Stimulated activated CD8-positive, alpha-beta memory T cell treated with anti-CD3 and anti-CD28 coated beads, Interleukin-7, amount 100 ng/mL, for 24 hours (primary cell): Measurements from ENCODE around the gene RBM15.

ENCODE experiments used
- DNase-seq: peaks from one replicate; pipeline ENCODE4 v3.0.0-alpha.2; 2020; ENCODE audit warnings: low read depth

Gene RBM15

DNA sequence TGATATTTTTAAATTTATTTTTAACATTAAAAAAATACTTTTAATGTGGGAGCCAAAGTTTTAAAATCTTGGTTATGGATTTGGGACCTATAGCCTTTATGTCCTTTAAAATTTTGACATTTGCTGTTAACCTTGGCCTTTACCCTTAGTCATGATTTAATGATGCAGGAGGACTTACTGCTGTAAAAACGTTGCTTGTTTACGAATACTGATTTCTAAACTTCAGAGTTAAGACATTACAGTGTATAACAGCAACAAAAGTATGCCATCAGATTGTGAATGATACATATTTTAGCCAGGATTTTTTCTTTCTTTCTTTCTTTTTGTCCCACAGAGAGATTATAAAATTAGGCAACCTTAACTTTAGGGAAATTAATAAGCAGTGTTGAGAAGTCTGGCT, 8.9 kb downstream of the RBM15 start:
- DNase-seq: no peak

DNA sequence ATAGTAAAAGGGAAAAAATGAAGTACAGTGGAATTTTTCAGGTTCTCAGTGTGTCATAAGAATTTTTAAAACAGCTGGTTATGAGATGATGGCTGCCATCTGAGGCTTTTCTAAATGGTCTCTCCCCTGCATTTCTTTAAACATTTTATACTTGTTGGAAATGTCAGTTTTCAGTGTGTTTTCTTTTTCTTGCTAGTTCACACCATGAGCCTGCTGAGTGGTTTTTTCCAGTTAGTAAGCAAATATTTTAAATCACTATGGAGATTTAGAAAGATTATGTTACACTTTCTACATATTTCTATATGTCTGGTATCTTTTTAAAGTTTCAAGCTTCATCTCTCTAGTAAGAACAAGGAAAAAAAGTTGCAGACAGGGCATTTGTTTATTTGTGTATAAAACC, 9.6 kb downstream of the RBM15 start:
- no peak for DNase-seq

DNA sequence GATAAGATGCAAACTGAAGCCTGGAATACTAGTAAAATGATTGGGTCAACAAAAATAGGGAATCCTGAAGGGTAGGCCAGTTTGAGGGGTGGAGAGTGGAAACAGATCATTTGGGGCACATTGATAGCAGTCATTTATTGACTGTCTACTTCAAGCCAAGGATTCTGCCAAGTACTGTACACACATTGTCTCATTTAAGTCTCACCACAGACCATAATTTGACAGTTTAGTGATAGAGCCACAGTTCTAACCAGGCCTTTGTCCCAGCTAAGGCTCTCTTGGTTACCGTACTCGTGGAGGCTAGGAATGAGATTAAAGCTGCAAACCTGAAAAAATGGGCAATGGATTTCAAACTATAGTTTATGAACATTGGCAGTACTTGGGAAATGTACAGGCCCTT, 11.2 kb downstream of the RBM15 start:
- no peak for DNase-seq

DNA sequence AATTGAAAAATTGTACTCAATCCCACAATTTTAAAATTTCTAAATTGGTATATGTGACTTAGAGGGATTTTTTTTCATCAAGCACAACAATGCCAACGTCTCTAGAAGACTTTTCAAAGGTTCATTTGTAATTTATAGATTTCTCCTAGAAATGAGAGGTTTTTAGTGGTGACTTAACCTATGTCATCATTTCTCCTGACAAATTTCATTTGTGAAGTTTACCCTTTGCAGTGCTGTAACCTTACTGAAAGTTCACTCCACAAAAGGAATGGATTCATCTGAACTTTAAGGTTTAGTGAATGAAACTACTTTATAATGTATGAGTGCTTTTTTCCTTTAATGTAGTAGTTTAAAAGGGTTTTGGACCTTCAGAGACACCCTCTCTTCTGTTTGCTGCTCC, 16.1 kb downstream of the RBM15 start:
- no peak for DNase-seq

DNA sequence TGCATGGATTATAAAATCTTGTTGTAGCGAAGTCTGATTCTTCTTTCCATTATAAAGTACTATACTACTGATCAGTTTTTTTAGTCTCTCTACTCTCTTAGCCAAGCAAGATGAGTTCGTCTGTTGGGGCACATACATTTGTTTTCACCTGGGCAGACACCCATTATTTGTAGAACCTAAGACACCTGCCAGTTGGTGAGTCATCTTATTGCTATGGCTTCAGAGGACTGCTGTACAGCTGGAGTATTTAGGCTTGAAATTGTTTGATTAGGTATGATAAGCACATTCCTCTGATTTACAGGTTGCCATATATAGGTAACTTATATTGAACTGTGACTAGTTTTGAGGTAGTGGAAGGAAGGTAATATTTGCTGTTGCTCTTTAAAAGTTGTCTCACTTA, 17.2 kb downstream of the RBM15 start:
- DNase-seq: no peak

DNA sequence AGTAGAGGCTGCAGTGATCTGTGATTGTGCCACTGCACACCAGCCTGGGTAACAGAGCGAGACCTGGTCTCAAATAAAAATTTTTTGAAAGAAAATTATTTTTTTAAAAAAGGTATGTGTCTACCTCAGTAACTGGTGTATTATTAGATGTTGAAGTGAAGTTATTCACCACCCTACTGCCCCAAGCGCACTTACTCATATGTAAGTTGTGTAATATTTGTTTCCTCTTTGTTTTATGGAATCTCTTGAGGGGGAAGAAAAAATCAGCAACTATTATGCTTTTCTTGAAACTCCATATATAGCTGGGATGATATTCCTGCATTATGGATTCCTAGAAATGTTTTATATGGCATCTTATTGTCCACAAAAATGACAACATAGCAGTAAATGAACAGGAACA, 21.3 kb downstream of the RBM15 start:
- DNase-seq: no peak

GRCh38 chr1:110361856-110362255, 22.7 kb downstream of the RBM15 start:
- DNase-seq: no peak

DNA sequence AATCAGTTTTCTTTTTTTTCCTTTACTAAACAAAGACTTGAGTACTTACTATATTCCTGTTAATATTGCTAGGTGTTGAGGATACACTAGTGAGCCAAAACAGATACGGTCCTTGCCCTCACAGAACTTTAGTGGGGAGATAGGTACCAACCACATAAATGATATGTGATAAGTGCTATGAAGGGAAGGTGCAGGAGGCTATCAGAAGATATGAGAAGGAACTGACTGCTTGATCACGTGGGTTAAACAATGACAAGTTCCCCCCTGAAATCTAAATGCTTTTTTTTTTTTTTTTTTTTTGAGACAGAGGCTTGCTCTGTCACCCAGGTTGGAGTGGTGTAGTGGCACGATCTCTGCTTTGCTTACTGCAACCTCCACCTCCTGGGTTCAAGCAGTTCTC, 25.0 kb downstream of the RBM15 start:
- DNase-seq: no peak

DNA sequence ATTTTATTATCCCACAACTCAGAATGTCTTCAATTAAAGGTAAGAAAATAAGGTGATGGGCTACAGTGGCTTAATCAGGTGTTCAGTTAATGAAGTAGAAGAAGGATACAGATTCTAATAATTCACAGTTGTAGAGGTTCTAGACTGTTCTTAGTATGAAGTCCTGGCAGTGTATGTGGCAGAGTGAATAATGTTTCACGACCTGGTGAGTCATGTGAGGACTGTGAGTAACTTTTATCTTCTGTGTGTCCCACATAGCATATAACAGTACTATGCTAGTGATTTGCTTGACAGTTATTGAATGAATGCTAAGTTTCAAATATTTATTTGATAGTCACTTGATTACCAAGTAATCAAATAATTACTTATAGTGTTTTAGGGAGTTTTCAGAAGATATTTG, 31.6 kb downstream of the RBM15 start:
- DNase-seq: no peak

- DNase-seq: no peak
Measured at GRCh38 chr1:110375490-110375889, 36.3 kb downstream of the RBM15 start.

GRCh38 chr1:110380672-110381283, 41.6 kb downstream of the RBM15 start:
- DNase-seq: no peak

GRCh38 chr1:110383251-110383990, 44.2 kb downstream of the RBM15 start:
- no peak for DNase-seq

DNA sequence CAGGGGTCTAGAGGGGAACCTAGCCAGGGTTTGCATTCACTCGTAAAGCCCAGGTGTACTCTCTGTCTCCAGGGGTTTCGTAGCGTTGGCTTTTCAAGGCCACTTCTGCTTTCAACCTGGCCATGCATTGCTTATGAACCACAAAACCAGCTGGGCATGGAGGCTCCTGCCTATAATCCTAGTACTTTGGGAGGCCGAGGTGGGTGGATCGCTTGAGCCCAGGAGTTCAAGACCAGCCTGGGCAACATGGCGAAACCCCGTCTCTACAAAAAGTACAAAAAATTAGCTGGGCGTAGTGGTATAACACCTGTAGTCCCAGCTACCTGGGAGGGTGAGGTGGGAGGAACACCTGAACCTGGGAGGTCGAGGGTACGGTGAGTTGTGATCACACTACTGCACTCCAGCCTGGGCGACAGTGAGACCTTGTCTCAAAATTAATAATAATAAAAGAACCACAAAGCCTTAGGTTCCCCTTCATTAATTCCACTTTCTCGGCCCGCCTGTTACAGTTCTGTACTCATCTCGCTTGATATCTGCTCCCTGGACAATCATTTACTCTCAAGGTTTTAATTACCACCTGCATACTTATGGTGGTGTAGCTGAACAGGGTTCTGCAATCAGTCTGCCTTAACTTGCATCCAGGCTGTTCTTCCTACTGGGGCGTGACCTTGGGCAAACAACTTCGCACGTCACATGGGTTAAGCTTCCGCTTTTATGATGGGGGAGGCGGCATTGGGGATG, 45.6 kb downstream of the RBM15 start:
- no peak for DNase-seq

- no peak for DNase-seq
Measured at GRCh38 chr1:110385369-110385768, 46.2 kb downstream of the RBM15 start.

- DNase-seq: no peak
Measured at GRCh38 chr1:110387048-110387754, 48.0 kb downstream of the RBM15 start.

- no peak for DNase-seq
Measured at GRCh38 chr1:110390096-110390495, 50.9 kb downstream of the RBM15 start.

DNA sequence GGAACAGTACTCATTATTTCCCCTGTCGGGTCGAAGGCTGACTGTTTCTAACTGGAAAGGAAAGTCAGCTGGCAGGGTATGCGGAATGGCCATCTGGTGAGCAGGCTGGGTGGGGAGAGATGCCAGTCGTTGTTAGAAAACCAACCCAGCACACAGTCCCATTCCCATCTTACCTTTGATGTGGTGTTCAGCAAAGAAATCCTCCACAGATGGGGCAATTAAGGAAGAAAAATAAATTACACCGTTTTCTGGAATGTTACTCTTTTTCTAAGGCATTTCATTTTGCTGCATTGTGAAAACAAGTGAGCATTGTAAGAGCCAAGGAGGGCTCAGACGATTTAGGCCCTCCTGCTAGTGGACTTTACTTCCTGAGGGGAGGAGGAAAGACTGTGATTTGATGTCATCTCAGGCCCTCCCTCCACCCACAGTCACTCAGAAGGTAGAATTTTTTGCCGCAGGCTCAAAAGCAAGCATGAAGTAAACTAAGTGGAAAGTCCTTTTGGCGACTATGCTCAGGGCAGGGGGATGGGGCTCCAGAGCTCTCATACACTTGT, 51.6 kb downstream of the RBM15 start, which contains the start of gene SLC16A4:
Gene SLC16A4 (minus strand): TSS at position 335 of the 554 bp plus-strand sequence. CDS start 1,703 bp downstream, outside the sequence.
- no peak for DNase-seq

GRCh38 chr1:110393286-110393685, 54.1 kb downstream of the RBM15 start:
- DNase-seq: no peak

DNA sequence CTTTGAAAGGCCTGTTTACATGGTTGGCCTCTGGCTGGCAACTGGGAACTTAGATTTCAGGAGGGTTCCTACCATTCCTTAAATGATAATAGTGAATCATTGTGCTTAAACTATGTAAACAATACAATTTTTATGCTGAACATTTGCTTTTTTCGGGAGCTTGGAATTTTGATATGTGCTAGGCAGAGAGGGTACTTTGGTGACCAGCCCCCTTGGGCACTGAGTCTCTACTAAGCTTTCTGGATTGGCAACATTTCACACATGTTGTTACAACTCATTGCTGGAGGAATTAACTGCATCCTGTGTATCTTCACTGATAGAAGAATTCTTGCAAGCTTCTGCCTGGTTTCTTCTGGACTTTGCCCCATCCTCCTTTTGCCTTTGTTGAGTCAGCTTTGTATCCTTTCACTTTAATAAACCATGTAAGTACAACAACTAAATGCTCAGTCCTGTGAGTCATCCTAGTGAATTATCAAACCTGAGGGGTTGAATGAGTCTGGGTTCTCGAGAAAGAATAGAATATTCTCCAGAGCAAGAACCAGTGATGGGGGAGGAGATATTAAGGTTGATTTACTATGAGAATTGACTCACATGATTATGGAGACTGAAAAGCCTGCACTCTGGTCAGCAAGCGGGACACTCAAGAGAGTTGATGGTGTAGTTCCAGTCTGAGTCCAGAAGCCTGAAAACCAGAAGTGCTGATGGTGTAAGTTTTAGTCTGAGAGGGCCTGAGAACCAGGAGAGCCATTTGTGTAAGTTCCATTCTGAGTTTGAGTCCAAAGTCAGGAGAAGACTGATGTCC, 54.7 kb downstream of the RBM15 start:
- no peak for DNase-seq

DNA sequence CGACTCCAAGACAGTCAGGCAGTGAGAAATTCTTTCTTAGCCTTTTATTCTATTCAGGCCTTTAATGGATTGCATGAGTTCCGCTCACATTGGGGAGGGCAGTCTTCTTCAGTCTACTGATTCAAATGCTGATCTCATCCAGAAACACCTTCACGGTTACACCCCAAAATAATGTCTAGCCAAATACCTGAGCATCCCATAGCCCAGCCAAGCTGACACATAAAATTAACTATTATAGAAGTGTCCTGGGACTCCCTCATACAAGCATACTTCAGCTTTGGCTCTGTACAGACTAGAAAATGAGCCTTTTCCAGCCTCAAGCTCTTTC, 55.3 kb downstream of the RBM15 start:
- no peak for DNase-seq
